ENCODE results near the gene CLK1.

Gene CLK1

GRCh38 chr2:200864176-200865034 is at the start of gene CLK1:
CLK1 (minus strand) TSS chr2:200864658; CDS start chr2:200861862, 2,796 bp downstream.
- H3K27ac ChIP-seq: peak within 1 kb of the TSS; percentile 98
- no peaks in the 10 kb centered on the region for H3K9me3 ChIP-seq (ENCODE audit: control insufficient read depth, low read length)
- peak within 1 kb of the TSS; percentile 96 for H3K4me2 ChIP-seq (ENCODE audit: low read length)
- peaks cover 3% of the 10 kb centered on the region for H3K4me1 ChIP-seq
- TF ChIP-seq CTCF (IDR thresholded peaks at IDR 0.05): no peak
- H3K27me3 ChIP-seq (ENCODE audit: control insufficient read depth, insufficient read depth, low read length): no peaks in the 10 kb centered on the region
- peaks cover 33% of the 10 kb centered on the region for H3K79me2 ChIP-seq
- peak within 1 kb of the TSS; percentile 98 for H3K9ac ChIP-seq
- peaks cover 6% of the 10 kb centered on the region for H3K36me3 ChIP-seq (ENCODE audit: control insufficient read depth, insufficient read depth, low read length)
- H2AFZ ChIP-seq: peak within 1 kb of the TSS; percentile 93
- H3K4me3 ChIP-seq (ENCODE audit: low read depth, low read length): peak within 1 kb of the TSS; percentile 92

GRCh38 chr2:200913654-200914053 is 49.2 kb upstream of the CLK1 start:
- H3K27me3 ChIP-seq (ENCODE audit: control insufficient read depth, insufficient read depth, low read length): no peaks in the 10 kb centered on the region
- no peak overlapping the region for H3K4me2 ChIP-seq (ENCODE audit: low read length)
- H3K79me2 ChIP-seq: no peaks in the 10 kb centered on the region
- H3K9me3 ChIP-seq (ENCODE audit: control insufficient read depth, low read length): no peaks in the 10 kb centered on the region
- H2AFZ ChIP-seq: no peak overlapping the region
- no peak overlapping the region for H3K4me3 ChIP-seq (ENCODE audit: low read depth, low read length)
- no peak overlapping the region for H3K27ac ChIP-seq
- no peaks in the 10 kb centered on the region for H3K36me3 ChIP-seq (ENCODE audit: control insufficient read depth, insufficient read depth, low read length)
- no peak overlapping the region for H3K9ac ChIP-seq
- H3K4me1 ChIP-seq: no peaks in the 10 kb centered on the region
- TF ChIP-seq CTCF (IDR thresholded peaks at IDR 0.05): no peak

- H3K27me3 ChIP-seq (ENCODE audit: control insufficient read depth, insufficient read depth, low read length): no peaks in the 10 kb centered on the region
- no peak overlapping the region for H3K4me3 ChIP-seq (ENCODE audit: low read depth, low read length)
- no peaks in the 10 kb centered on the region for H3K36me3 ChIP-seq (ENCODE audit: control insufficient read depth, insufficient read depth, low read length)
- no peak for TF ChIP-seq CTCF (IDR thresholded peaks at IDR 0.05)
- no peak overlapping the region for H3K4me2 ChIP-seq (ENCODE audit: low read length)
- H3K79me2 ChIP-seq: no peaks in the 10 kb centered on the region
- no peaks in the 10 kb centered on the region for H3K4me1 ChIP-seq
- H3K9me3 ChIP-seq (ENCODE audit: control insufficient read depth, low read length): no peaks in the 10 kb centered on the region
- H2AFZ ChIP-seq: no peak overlapping the region
- no peak overlapping the region for H3K27ac ChIP-seq
- no peak overlapping the region for H3K9ac ChIP-seq
These were observed 45.5 kb upstream of the CLK1 start for GRCh38 chr2:200909958-200910357.

- no peaks in the 10 kb centered on the region for H3K9me3 ChIP-seq (ENCODE audit: control insufficient read depth, low read length)
- no peaks in the 10 kb centered on the region for H3K79me2 ChIP-seq
- H2AFZ ChIP-seq: no peak overlapping the region
- TF ChIP-seq CTCF (IDR thresholded peaks at IDR 0.05): peak; percentile 58
- H3K27ac ChIP-seq: no peak overlapping the region
- no peaks in the 10 kb centered on the region for H3K4me1 ChIP-seq
- H3K4me2 ChIP-seq (ENCODE audit: low read length): no peak overlapping the region
- no peaks in the 10 kb centered on the region for H3K27me3 ChIP-seq (ENCODE audit: control insufficient read depth, insufficient read depth, low read length)
- H3K4me3 ChIP-seq (ENCODE audit: low read depth, low read length): no peak overlapping the region
- no peak overlapping the region for H3K9ac ChIP-seq
- H3K36me3 ChIP-seq (ENCODE audit: control insufficient read depth, insufficient read depth, low read length): no peaks in the 10 kb centered on the region
These were observed 41.3 kb upstream of the CLK1 start for GRCh38 chr2:200905618-200906296.
